Endothelial cell of umbilical vein (primary cell): ENCODE results near the gene SEMA7A. TPM values are rescaled to one million over a fixed set of nuclear protein-coding genes. Genes with fewer than 3 reads are reported as not detected.

Experiments used
- BruUV-seq: library from RNA; stranded (reverse); fragments of 400-500 nt; replicated peaks from 2 replicates; lab custom pipeline; 2021; lab: Mats Ljungman, UMichigan
- CTCF ChIA-PET: fragments of 300-600, 350-600 bp; sonication (Branson Sonifier 250); formaldehyde crosslinking; loops from one replicate; lab custom pipeline; 2021; ENCODE audit warnings: antibody characterized with exemption, inconsistent platforms; lab: Charles Lee
- POLR2A ChIA-PET: fragments of 300-600, 350-600 bp; sonication (Branson Sonifier 250); formaldehyde crosslinking; loops from one replicate; lab custom pipeline; 2021; ENCODE audit warnings: antibody characterized with exemption, inconsistent platforms; lab: Charles Lee
- DNase-seq: peaks from one replicate; pipeline ENCODE4 v3.0.0-alpha.2; 2011; ENCODE audit warnings: low read depth, low spot score
- FAIRE-seq: peaks from 2 replicates; lab custom pipeline; 2011; peaks lifted over from hg19 to GRCh38; lab: Jason Lieb, UNC
- H2AFZ ChIP-seq: 2 replicates; pipeline ENCODE4 v1.6.0; 2012; ENCODE audit warnings: low read depth, low read length, control low read depth, inconsistent platforms
- H3K27ac ChIP-seq: 2 replicates; pipeline ENCODE4 v1.5.1; 2011; ENCODE audit warnings: low read depth, mild to moderate bottlenecking, control low read depth, low read length, moderate library complexity; ENCODE audit not compliant: insufficient read depth
- H3K27me3 ChIP-seq, 2 experiments: 2 replicates each; pipeline versions ENCODE4 v1.6.0 to v1.6.1; 2011; ENCODE audit warnings: low read length in 2 of 2, mixed read lengths in 1 of 2; ENCODE audit not compliant: control insufficient read depth in 2 of 2, insufficient read depth in 2 of 2
- H3K36me3 ChIP-seq, 2 experiments: 2 replicates in 1 of 2; 3 replicates in 1 of 2; pipeline ENCODE4 v1.5.1; 2011; ENCODE audit warnings: low read length in 2 of 2, mild to moderate bottlenecking in 1 of 2, moderate library complexity in 1 of 2; ENCODE audit not compliant: control insufficient read depth in 2 of 2, insufficient read depth in 2 of 2; ENCODE audit errors: extremely low read depth in 1 of 2
- H3K4me1 ChIP-seq: 3 replicates; pipeline ENCODE4 v1.5.1; 2011; ENCODE audit warnings: mild to moderate bottlenecking, low read length; ENCODE audit not compliant: control insufficient read depth, insufficient read depth; ENCODE audit errors: extremely low read depth
- H3K4me2 ChIP-seq: 2 replicates; pipeline ENCODE4 v1.6.1; 2011; ENCODE audit warnings: low read length, control low read depth, mixed read lengths; ENCODE audit not compliant: insufficient read depth
- H3K4me3 ChIP-seq, 3 experiments: fragments of 200-600 bp in 1 of 3; sonication (generic), shearing (Covaris generic) in 1 of 3; replicated peaks in 1 of 3; 2 replicates each; pipeline ENCODE4 v1.5.1; 2011 to 2016; ENCODE audit warnings: control low read depth in 3 of 3, low read length in 3 of 3, mild to moderate bottlenecking in 2 of 3, inconsistent platforms in 1 of 3, low read depth in 1 of 3, moderate library complexity in 1 of 3; ENCODE audit not compliant: insufficient read depth in 1 of 3
- H3K79me2 ChIP-seq: 2 replicates; pipeline ENCODE4 v1.6.0; 2012; ENCODE audit warnings: low read length, inconsistent platforms; ENCODE audit not compliant: control insufficient read depth, insufficient read depth
- H3K9ac ChIP-seq: replicated peaks from 2 replicates; pipeline ENCODE3; 2011; ENCODE audit warnings: low read length, control low read depth; ENCODE audit not compliant: insufficient read depth; ENCODE audit errors: extremely low read depth
- H3K9me1 ChIP-seq: replicated peaks from 3 replicates; pipeline ENCODE4 v1.6.0; 2011; ENCODE audit warnings: mild to moderate bottlenecking, low read length; ENCODE audit not compliant: control insufficient read depth, insufficient read depth; ENCODE audit errors: extremely low read depth
- H3K9me3 ChIP-seq: replicated peaks from 2 replicates; pipeline ENCODE4 v1.5.1; 2012; ENCODE audit warnings: low read length, inconsistent platforms; ENCODE audit not compliant: control insufficient read depth, insufficient read depth
- H4K20me1 ChIP-seq: replicated peaks from 2 replicates; pipeline ENCODE3; 2011; ENCODE audit warnings: mild to moderate bottlenecking, low read length; ENCODE audit not compliant: control insufficient read depth, insufficient read depth; ENCODE audit errors: extremely low read depth
- EZH2 ChIP-seq: IDR thresholded peaks from 2 replicates; pipeline ENCODE4 v1.6.1; 2012; ENCODE audit warnings: borderline replicate concordance, low read depth, mild to moderate bottlenecking, moderate library complexity, low read length, inconsistent platforms; ENCODE audit not compliant: severe bottlenecking
- FOS ChIP-seq: IDR thresholded peaks from 2 replicates; pipeline ENCODE4 v1.6.1; 2011; ENCODE audit warnings: mild to moderate bottlenecking, low read length, moderate library complexity, borderline replicate concordance; ENCODE audit not compliant: insufficient read depth
- GATA2 ChIP-seq: IDR thresholded peaks from 2 replicates; pipeline ENCODE4 v1.7.0; 2011; ENCODE audit warnings: low read depth, mild to moderate bottlenecking, moderate library complexity, mixed read lengths, low read length; ENCODE audit not compliant: insufficient read length, insufficient read depth
- JUN ChIP-seq: IDR thresholded peaks from 2 replicates; pipeline ENCODE4 v1.6.1; 2011; ENCODE audit warnings: borderline replicate concordance, low read depth; ENCODE audit not compliant: insufficient read length, insufficient read depth
- MAX ChIP-seq: IDR thresholded peaks from 2 replicates; pipeline ENCODE4 v1.6.1; 2011; ENCODE audit not compliant: insufficient read depth, insufficient read length
- MYC ChIP-seq: IDR thresholded peaks from one replicate; pipeline ENCODE4 v1.6.1; 2011; ENCODE audit warnings: mild to moderate bottlenecking, low read depth, low read length
- POLR2A ChIP-seq: IDR thresholded peaks from 2 replicates; pipeline ENCODE4 v1.6.1; 2012; ENCODE audit warnings: low read depth, mild to moderate bottlenecking, control low read depth, low read length
- POLR2AphosphoS5 ChIP-seq: IDR thresholded peaks from 2 replicates; pipeline ENCODE4 v1.6.1; 2012; ENCODE audit warnings: low read depth, mild to moderate bottlenecking, control low read depth, low read length, moderate library complexity; ENCODE audit not compliant: insufficient read depth
- dilution Hi-C: fragments of 300-500 bp; cut with MboI; formaldehyde crosslinking; loops from one replicate; pipeline ENCODE4 v1.15.0; 2019; ENCODE audit warnings: low sequenced_read_pairs; ENCODE audit not compliant: extremely low pct_ligation_motif_present
- intact Hi-C: fragments of 100-400 bp; cut with micrococcal nuclease; formaldehyde crosslinking; loops from one replicate; pipeline ENCODE4 v1.10.0; 2022
- polyA plus RNA-seq, 4 experiments: library from polyadenylated mRNA; depleted of rRNA in 3 of 4; stranded (reverse) in 3 of 4; unstranded in 1 of 4; fragments of >200 nt; gene quantifications; 2 replicates each; pipeline versions ENCODE4 v1.2.1 to v1.2.3, GENCODE V29; 2011 to 2012; ENCODE audit warnings: missing spikeins in 1 of 4
- total RNA-seq: library from RNA; stranded (reverse); gene quantifications from 2 replicates; pipeline ENCODE4 v1.2.3, GENCODE V29; 2021
- TF ChIP-seq, protein P1 (sequence below), 2 donors: IDR thresholded peaks; 1 replicate in 1 of 2; 2 replicates in 1 of 2; pipeline ENCODE4 v1.5.1; 2011; ENCODE audit warnings: low read length in 2 of 2, mild to moderate bottlenecking in 2 of 2, moderate library complexity in 2 of 2, control low read depth in 1 of 2, inconsistent platforms in 1 of 2, low read depth in 1 of 2; ENCODE audit not compliant: insufficient read depth in 1 of 2; ENCODE audit errors: extremely low read depth in 1 of 2

Gene SEMA7A
- total and polyA plus RNA-seq, 2 donors (not counting 3 experiments of a cell fraction or from before 2014, with no cell fraction given) = 1.7 to 2.0 TPM

DNA sequence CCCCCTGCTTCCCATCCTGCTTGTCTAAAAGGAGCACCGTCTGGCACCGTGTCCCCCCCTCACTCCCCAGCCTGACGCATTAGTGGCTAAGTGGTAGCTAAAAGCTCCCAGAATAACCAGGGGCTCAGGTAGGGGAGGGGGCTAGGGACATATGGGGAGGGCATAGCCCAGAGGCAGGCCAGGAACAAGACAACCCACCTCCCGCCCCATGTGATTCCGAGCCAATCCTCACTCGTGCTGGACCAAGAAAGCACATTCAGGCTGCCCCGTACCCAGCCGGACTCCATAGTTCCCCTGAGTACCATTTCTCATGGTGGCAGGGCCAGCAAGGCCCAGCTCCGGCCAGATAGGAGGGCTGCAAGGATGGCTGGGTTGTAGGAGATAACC, 11.5 kb downstream of the SEMA7A start:
- Histone ChIP-seq H3K4me2 (no peak overlapping the region), H3K9me3 (no peaks in the 10 kb centered on the region), H3K36me3 (no peaks in the 10 kb centered on the region), H3K9me1 (no peaks in the 10 kb centered on the region), H3K79me2 (no peaks in the 10 kb centered on the region), H3K27ac (no peak overlapping the region), H3K4me3 (no peak overlapping the region), H4K20me1 (no peaks in the 10 kb centered on the region), H2AFZ (no peak overlapping the region), H3K9ac (no peak overlapping the region), H3K4me1 (no peaks in the 10 kb centered on the region), H3K27me3 (no peaks in the 10 kb centered on the region)
- ChIA-PET POLR2A (no interaction called here), CTCF (interaction anchor here (0.9 to 1.3 kb wide), 2 partner anchors 8 to 17 kb away, joined by 3 to 4 read pairs; no protein-coding TSS in a partner anchor)
- BruUV-seq = no TSS peak
- no peak for DNase-seq
- TF ChIP-seq POLR2AphosphoS5 (no peak), MAX (no peak), EZH2 (no peak), MYC (no peak), POLR2A (no peak), GATA2 (no peak), FOS (no peak), JUN (no peak)
- TF ChIP-seq, protein P1, sequence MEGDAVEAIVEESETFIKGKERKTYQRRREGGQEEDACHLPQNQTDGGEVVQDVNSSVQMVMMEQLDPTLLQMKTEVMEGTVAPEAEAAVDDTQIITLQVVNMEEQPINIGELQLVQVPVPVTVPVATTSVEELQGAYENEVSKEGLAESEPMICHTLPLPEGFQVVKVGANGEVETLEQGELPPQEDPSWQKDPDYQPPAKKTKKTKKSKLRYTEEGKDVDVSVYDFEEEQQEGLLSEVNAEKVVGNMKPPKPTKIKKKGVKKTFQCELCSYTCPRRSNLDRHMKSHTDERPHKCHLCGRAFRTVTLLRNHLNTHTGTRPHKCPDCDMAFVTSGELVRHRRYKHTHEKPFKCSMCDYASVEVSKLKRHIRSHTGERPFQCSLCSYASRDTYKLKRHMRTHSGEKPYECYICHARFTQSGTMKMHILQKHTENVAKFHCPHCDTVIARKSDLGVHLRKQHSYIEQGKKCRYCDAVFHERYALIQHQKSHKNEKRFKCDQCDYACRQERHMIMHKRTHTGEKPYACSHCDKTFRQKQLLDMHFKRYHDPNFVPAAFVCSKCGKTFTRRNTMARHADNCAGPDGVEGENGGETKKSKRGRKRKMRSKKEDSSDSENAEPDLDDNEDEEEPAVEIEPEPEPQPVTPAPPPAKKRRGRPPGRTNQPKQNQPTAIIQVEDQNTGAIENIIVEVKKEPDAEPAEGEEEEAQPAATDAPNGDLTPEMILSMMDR (IDR thresholded peaks at IDR 0.05; ENCODE audit: extremely low read depth in 1 of 2, insufficient read depth in 1 of 2, low read depth in 1 of 2, low read length in 2 of 2) = no peak
- intact Hi-C loops (no loop called here), dilution Hi-C loops (no loop called here)
- FAIRE-seq = no peak
